ENCODE measurements around the gene ZNF675. TPM values are rescaled to one million over a fixed set of nuclear protein-coding genes. Genes with fewer than 3 reads are reported as not detected.
A peak's percentile ranks its signal among the peaks of the same experiment; 100 is the strongest.
"Not testable (repeated sequence)": the region's sequence is repeated elsewhere in the genome, so short reads cannot be mapped to it uniquely, and the experiment has no call there.

ZNF675 gene
- total RNA-seq = 10 to 100 TPM in 3 of 4 donors, 1 to 10 TPM in 1; 10.0 to 28.1 (median 15.8) TPM

GRCh38 chr19:23686621-23687423, at the start of gene ZNF675:
ZNF675 (minus strand) TSS chr19:23687212; CDS start chr19:23687033, 179 bp downstream.
- TF ChIP-seq CTCF (IDR thresholded peaks at IDR 0.05) = no peak
- peak in 1 of 2 donors; percentile 30 for TF ChIP-seq POLR2A (IDR thresholded peaks at IDR 0.05)
- H3K9me3 ChIP-seq = no peaks in the 10 kb centered on the region

GRCh38 chr19:23730729-23731465, 43.9 kb upstream of the ZNF675 start:
- H3K27ac ChIP-seq, H3K9me3 ChIP-seq, H3K4me3 ChIP-seq, H3K4me1 ChIP-seq, H3K36me3 ChIP-seq, DNase-seq, H3K27me3 ChIP-seq: not testable (repeated sequence)

More at GRCh38 chr19:23686621-23687423, at the start of gene ZNF675:
- Histone ChIP-seq H3K27me3 (no peaks in the 10 kb centered on the region), H3K4me3 (peak within 1 kb of the TSS; percentile 63 to 83 (median 76)), H3K36me3 (no peaks in the 10 kb centered on the region), H3K4me1 (peaks cover 0 to 4% (median 2%) of the 10 kb centered on the region in 4 donors), H3K27ac (peak within 1 kb of the TSS; percentile 75 to 90 (median 82))
- DNase-seq = peak; percentile 92 to 97 (median 93)

GRCh38 chr19:23724161-23724560, 37.1 kb upstream of the ZNF675 start:
- DNase-seq, H3K27me3 ChIP-seq, H3K4me3 ChIP-seq, H3K36me3 ChIP-seq, H3K27ac ChIP-seq, H3K4me1 ChIP-seq, H3K9me3 ChIP-seq: not testable (repeated sequence)

- no peaks in the 10 kb centered on the region for H3K4me1 ChIP-seq
- H3K27ac ChIP-seq = no peak overlapping the region
- no peak for DNase-seq
- TF ChIP-seq POLR2A (IDR thresholded peaks at IDR 0.05) (no peak), CTCF (IDR thresholded peaks at IDR 0.05) (no peak)
- no peak overlapping the region for H3K4me3 ChIP-seq
- H3K9me3 ChIP-seq = no peaks in the 10 kb centered on the region
- no peaks in the 10 kb centered on the region for H3K36me3 ChIP-seq
- H3K27me3 ChIP-seq = no peaks in the 10 kb centered on the region
Observed at GRCh38 chr19:23718802-23719201, 31.8 kb upstream of the ZNF675 start.

GRCh38 chr19:23716792-23717191, 29.8 kb upstream of the ZNF675 start:
- Histone ChIP-seq H3K4me1 (no peaks in the 10 kb centered on the region), H3K36me3 (no peaks in the 10 kb centered on the region), H3K4me3 (no peak overlapping the region), H3K27ac (no peak overlapping the region), H3K9me3 (no peaks in the 10 kb centered on the region), H3K27me3 (no peaks in the 10 kb centered on the region)
- TF ChIP-seq CTCF (IDR thresholded peaks at IDR 0.05) = no peak
- no peak for TF ChIP-seq POLR2A (IDR thresholded peaks at IDR 0.05)
- no peak for DNase-seq

- Histone ChIP-seq H3K4me3 (no peak overlapping the region), H3K36me3 (no peaks in the 10 kb centered on the region), H3K27me3 (no peaks in the 10 kb centered on the region), H3K27ac (no peak overlapping the region), H3K4me1 (no peaks in the 10 kb centered on the region), H3K9me3 (no peaks in the 10 kb centered on the region)
- no peak for TF ChIP-seq CTCF (IDR thresholded peaks at IDR 0.05)
- no peak for TF ChIP-seq POLR2A (IDR thresholded peaks at IDR 0.05)
- no peak for DNase-seq
Observed at GRCh38 chr19:23709347-23709746, 22.3 kb upstream of the ZNF675 start.

Measured in Peyer's patch (tissue), 4 donors.